Embryonic facial prominence (tissue), 1 donor: Measurements from ENCODE around the gene CRYBB1.

Experiments
- DNase-seq: peaks from one replicate; pipeline ENCODE4 v3.0.0-alpha.2; 2016; ENCODE audit errors: extremely low spot score

The CRYBB1 gene

DNA sequence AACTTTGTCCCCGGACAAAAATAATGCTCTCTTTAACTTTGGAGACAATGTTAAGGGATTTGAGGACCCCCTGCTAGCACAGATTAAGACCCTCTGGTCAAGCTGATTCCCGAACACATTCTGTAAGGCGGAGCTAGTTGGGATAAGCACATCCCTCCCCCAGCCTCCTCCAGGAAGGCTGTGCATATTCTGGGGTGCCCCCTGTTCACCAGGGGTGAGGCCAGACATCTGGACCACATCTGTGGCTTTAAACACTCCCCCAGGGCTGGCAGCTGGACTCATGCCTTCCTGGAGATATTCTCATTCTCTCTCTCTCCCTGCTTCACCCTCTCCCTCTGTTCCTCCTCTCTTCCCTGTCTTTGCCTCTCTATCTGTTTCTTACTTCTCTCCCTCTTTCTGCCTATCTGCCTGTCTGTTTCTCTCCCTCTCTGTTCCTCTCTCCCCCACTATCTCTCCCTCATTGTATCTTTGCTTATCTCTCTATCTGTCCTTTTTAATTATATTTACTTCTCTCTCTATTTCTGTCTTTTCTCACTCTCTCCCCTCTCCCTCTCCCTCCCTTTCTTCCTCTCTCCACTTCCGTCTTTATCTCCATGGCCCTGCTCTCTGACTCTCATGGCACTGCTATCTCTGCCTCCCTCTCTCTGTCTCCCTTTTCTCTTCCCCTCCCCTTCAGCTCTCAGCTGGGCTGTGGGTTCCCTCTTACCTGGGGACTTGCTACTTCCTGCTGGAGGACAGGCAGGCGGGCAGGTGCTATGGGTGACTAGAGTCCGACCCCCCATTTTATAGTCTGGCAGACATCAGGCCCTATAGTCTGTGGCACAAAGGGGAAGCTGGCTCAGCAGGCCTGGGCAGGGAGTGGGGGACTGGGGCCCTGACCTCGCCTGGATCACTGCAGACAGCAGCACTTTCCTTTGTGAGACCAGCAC is at the start of gene CRYBB1:
Gene CRYBB1, minus strand, starts transcription at position 757 of the 929 bp plus-strand sequence. CDS start 1,708 bp downstream, outside the sequence.
- no peak for DNase-seq

DNA sequence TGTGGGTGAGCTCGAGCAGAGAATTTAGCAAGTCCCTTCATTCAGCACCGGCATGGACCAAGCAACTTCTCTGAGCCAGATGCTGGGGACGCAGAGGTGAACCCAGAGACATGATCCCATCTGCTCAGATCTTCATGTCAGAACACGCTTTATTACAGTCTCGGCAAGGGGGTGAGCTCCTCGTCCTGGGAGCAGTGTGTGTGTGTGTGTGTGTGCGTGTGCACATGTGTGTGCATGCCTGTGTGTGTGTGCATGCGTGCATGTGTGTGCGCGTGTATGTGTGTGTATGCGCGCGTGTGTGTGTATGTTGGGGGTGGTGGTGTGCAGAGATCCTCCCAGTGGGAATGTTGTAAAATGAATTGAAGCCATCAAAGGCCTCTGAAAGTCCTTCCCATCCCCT is 49.3 kb upstream of the CRYBB1 start:
- no peak for DNase-seq

DNA sequence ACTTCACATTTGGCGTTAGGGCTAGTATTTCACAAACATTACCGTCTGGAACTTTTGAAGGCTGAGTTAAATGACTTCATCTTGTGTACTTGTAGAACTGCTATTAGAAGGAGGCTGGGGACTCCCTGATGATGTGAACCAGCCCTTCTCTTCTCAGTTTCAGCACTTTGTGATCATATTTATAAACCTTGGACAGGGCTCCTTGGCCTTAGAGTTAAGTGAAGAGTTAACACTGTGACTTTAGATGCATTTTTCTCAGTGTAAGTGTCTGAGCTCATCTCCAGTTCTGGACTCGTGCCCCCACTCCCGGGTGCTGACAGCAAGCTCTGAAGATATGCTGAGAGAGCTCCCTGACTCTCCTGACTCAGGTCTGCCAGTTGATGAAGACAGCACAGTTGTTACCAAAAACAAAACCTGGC is 48.0 kb upstream of the CRYBB1 start:
- DNase-seq: no peak

DNA sequence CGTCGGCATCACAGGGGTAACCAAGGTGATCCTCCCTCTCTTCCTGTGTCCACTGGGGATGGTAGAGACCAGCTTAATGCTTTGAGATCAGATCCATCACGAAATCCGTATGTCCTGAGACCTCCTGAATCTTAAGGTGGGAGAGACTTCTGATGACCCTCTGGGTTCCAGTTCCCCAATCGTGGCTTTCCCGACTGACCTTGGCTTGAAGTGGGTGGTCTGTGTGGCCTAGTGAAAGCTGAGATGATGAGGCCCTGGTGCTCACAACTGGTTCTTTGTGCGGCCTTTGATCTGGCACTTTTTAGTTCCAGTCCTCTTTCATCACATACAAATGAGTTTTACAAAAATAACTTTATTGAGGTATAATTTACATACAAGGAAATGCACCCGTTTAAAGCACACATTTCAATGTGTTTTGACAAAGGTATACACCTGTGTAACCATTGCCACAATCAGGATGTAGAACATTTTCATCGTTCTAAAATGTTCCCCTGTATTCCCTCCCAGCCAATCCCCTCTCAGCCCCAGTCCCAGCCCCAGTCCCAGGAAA is 45.6 kb upstream of the CRYBB1 start:
- no peak for DNase-seq

DNA sequence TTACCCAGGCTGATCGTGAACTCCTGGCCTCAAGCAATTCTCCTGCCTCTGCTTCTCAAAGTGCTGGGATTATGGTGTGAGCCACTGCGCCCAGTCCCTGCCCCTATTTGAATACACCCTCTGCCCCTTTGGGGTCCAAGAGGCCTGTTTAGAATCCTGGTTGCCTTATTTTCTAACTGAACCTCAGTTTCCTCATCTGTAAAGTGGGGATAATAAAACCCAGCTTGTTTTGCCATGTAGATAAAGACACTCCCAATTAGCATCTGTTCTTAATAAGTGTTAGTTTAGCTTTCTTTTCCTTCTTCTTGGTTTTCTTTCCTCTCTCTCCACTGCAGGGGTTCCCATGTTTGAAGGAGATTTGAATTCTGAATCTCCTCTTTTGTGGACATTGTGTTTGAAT is 44.3 kb upstream of the CRYBB1 start:
- DNase-seq: no peak

DNA sequence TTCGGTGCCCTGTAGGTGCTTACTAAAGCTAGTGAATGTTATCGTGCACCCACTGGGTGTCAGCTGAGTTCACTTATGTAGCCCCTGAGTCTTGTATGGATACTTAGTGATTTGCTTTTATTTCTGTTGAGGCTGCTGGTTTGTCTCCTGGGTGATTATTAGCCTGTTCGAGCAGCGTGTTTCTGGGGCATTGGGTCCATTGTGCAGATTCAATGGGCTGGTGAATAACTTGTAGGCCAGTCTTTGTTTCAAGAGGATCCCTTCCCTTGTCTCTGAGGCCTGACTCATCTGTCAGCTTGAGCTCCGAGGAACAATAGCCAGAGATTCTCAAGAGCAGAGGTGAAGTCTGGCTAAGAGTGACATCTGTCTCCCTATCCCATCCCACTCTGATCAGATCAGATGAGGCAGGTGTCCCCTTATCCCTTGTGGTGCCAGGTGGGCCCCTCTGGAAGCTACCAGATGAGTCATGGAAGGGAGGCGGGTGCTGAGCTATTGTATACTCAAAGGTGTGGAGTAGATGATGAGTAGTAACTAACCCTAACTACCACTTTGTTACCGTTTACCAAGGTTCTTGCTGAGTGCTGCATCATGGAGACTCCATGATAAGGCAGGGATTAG is 43.2 kb upstream of the CRYBB1 start:
- no peak for DNase-seq

DNA sequence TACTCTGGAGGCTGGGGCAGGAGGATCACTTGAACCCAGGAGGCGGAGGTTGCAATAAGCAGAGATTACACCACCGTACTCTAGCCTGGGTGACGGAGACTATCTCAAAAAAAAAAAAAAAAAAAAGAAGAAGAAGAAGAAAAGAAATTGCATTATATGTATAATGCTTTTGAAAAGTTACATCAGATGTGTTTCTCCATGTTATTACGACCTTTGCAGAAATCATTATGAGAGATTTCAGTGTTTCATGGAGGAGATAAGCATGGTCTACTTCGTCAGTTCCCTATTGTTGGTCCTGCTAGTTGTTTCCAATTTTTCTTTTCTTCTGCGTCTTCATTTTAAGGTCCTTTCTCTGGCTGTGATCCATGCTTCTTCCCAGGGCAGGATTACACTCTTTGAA is 42.5 kb upstream of the CRYBB1 start:
- DNase-seq: no peak

DNA sequence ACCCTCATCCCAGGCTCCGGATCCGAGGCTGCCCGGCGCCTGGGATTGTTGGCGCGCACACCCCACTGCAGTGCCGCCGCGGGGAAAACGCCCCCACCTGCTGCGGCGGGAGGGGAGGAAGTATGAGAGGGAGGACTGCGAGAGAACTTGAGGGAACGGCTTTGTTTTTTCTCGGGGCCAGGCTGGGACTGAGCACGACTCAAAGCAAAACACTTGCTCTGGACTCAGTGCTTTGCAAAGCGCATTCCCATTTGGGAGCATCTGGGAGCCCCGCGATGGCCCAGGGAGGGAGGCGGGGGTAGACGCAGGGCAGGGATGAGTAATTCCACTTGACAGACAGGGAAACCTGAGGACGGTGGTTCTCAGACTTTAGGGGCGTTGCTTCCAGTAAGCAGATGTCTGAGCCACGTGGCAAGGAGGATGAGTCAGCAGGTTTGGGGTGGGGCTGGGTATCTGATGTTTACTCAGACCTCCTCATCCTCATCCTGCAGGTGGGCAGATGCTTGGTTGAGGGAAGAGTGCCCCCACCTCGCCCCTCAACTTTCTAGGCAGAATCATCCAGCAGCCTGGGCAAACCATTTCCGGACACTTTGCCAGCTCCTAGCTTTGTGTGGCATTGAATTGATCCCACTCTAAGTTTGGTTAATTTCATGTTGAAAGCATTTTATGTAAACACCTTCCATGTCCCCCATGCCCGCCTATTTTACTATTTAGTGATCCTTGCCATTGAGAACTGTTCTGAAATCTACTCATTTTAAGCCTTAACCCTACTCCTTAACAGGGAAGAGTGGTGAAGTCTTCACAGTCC is 41.0 kb upstream of the CRYBB1 start:
- peak; percentile 70 for DNase-seq

DNA sequence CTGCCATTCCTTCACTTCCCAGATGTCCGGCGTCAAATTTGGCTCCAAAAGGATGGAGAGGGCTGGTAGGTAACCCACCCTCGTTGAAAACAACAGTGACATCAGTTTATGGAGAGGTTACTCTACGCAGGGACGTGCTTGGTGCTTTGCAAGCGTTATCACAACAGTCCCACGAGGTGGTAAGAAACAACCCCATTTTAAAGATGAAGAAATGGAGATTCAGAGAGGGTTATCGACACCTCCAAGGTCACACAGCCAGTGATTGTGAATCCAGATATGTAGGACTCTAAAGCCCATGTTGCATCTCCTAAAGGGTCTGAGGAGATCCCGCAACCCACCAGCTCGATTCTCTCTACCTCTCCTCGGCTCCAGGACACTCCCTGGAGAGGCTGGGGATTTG is 40.3 kb upstream of the CRYBB1 start:
- no peak for DNase-seq

DNA sequence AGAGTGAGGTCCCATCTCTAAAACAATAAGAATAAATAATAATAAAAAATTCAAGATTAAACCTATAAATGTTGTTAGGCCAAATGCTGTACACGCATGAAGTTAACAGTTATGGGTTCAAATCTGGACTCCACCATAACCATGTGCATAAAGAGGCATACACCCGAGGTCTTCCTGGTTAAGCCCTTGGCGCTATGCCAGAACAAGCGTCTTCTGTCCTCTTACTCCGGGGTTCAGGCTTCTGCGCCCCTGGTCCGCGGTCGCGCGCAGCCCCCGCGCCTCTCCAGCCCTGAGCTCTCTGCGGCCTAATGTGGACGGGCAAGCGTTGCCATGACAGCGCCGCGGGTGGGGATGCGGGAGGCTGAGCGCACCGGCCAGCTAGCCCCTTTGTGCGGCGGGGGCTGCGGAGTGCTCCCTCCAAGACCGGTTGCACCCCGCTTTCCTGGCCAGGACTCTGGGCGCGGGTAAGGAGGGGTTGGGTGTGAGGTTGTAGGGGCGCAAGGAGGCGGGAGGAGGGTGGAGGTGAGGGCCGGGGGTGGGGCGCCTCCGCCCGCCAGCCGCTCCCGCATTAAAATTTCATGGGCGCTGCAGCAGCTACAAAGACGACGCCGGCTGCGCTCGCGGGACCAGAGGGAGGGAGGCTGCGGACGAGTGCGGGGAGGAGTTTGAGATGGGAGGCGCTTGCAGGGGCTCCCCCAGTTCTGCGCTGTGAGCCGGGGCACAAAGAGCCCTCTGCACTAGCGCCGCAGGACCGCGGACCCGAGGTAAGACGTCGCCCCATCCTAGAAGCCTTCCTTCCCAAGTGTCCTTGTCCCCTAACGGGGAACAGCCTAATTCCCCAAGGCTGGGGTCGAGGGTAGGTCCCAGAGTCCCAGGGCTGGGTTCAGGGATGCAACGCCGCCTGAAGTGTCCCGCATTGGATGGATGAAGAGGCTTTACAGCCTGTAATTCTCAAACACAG is 39.3 kb upstream of the CRYBB1 start, which contains the start of gene MIAT:
Gene MIAT, plus strand, starts transcription at position 698 of the 961 bp plus-strand sequence.
- no peak for DNase-seq

DNA sequence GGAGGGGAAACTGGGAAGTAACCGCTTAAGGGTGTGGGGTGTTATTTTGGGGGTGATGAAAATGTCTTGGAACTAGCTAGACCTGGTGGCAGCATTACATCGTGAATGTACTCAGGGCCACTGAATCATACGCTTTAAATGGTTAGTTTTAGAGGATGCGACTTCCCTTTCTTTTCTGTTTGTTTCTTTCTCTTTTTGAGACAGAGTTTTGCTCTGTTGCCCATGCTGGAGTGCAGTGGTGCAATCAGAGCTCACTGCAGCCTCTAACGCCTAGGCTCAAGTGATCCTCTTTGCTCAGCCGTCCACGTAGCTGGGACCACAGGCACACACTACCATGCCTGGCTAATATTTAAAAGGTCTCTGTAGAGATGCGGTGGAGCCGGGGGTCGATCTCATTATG is 34.0 kb upstream of the CRYBB1 start:
- no peak for DNase-seq

DNA sequence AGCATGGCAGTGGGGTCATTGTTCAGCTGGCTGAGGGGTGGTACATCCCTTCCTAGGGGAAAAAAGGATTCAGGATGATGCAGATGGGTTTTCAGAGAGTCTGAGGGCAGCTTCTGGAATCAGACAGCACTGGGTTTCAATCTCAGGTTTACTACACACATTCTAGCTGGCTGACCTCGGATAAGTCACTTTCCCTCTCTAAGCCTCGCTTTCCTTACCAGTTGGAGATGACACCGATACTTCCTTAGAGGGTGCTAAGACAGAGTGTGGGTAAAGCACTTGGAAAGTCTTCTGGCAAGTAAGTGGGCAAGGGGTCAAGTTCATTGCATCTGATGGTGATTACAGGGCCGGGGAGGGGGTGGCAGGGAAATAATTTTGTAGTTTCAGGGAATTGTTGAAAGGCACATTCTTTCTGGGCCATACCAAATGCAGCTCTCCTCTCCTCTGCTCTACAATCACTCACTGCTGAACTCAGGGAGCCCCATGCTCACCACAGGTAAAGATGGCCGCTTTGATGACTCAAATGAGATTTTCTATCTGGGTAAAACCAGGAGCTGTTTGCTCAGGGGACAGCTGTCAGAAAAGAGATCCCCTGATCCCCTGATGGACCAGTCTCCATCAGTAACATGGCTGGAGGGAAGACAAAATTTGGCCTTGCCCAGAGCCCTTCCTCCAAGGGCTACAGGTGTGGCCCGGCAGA is 33.0 kb upstream of the CRYBB1 start:
- no peak for DNase-seq

DNA sequence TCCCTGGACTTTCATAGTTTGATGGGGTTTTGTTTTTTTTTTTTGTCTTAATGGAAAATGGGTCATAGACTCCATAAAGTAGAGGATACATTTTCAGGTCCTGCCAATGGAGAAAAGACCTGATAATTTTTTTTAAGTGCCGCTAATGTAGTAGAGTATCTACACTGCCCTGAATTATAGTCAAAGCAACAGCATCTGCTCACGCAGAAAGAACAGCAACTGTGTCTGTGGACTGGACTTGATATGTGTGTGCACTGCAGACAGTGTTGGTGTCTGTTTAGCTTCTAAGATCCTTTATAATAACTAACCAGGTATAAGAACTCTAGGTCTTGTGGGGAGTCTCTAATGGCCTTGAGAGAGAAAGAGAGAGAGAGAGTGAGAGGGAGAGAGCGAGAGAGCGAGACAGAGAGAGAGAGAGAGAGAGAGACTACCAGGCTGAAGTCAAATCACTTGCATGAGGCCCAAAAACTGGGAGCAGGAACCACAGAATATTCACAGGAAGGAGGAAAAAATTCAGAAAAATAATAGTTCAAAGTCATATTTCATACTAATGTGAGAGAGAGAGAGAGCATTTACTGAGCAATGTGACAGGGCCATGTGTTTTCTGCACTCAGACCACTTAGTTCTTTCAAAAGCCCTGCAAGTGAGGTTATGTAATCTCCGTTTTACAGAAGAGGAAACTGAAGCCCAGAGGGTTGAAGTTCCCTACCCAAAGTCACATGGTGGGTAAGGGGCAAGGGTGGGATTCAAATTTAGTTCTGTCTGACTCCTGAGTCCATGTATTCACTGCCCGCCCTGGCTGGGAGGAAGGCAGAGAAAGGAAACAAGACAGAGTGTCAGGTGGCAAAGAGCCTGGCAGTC is 30.9 kb upstream of the CRYBB1 start:
- no peak for DNase-seq

DNA sequence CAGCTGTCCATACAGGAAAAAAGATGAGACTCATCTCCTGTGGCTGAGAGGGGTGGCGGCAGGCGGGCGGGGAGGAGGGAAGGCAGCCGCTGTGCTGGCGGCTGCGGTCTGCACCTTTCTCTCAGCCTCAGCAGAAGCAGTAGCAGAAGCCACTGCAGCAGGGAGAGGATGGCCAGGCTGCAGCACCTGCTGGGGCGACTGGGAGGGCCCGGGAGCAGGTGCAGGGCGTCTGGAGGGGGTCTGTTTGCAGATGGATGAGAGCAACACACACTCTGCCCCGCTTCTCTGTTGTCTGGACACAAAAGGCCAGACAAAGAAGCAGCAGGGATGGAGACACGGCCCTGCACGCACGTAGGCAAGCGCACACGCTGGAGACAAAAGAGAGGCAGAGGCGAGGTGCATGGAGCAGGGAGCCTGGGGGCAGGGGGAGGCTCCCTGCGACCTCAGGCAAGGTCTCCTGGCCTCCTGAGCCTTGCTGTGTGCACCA is 30.2 kb upstream of the CRYBB1 start:
- DNase-seq: no peak

DNA sequence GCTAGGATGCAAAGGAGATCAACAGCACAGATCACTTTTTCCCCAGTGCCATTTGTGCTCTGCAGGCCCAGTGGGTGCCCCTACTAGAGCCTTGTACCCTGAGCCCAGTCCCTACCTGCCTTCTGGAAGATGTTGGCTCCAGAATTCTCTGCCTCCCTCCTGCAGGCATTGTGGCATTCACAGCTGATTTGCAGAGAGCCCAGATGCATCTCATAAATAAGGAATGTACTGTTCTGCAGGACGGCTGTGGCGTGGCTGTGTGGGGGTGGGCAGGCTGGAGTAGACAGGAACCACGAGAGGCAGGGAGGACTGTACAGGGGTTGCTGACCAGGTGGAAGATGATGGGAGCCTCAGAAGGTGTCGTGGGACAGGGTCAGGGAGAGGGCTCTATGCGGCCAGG is 28.3 kb upstream of the CRYBB1 start:
- DNase-seq: no peak

DNA sequence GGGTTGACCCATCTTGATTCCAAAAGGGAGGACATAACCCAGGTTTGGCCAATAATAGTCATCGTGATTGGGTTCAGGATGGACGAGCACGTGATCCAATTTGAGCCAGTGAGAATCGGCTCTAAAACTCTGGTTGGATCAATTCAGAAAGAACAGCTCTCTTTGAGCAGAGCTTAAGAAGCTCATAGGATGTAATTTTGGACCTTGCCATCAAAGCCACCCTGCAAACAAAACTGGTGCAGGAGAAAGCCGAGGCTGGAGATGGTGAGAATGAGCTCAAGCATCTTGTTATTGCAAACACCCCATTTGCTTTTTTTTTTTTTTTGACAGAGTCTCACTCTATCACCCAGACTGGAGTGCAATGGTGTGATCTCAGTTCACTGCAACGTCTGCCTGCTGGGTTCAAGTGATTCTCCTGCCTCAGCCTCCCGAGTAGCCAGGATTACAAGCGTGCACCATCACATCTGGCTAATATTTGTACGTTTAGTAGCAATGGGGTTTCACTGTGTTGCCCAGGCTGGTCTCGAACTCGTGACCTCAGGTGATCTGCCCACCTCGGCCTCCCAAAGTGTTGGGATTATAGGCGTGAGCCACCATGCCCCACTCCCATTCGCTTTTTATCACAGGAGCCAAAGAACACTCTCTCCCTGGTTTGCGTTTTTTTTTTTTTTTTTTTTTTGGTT is 25.7 kb upstream of the CRYBB1 start:
- no peak for DNase-seq

DNA sequence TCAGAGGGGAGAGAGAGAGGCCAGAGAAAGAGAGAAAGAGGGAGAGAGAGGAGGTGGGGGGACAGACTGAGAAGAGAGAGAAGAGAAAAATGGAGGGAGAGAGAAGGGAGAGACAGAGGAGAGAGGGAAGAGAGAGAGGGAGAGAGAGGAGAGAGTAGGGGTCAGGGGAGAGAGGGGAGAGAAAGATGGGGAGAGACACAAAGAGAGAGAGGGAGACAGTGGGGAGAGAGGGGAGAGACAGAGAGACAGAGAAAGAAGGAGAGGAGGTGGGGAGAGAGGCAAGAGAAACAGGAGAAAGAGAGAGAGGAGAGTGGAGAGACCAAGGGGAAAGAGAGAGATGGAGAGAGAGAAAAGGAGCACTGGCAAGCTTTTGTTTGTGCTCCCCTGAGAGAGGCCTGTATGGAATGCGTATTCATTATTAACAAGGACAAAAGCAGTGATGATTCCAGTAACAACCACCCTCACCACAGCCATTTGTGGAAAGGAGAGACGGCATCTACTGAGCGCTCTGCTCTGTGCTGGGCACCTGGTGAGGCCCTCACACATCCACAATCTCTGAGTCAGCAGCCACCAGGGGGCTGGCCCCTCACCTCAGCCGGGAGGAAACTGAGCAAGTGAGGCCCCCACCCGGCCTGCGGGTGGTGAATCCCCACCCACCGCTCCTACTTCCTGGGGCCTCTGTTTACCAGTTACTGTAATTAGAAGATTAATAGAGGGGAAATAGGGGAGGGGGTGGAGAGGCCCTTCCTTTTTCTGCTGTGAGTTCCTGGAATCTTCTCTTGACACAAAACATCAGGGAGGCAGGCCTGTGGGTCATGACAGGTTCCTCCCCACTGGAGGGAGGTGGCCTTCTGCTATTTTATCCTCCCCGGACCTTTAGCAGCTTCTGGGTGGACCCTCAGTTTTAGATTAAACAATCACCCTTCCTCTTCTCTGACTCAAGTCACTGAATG is 24.9 kb upstream of the CRYBB1 start:
- DNase-seq: no peak
